Loucy (cell line): ENCODE results near the gene ARHGAP31.
A peak's percentile ranks its signal among the peaks of the same experiment; 100 is the strongest.

ENCODE experiments used
- H2AFZ ChIP-seq: fragments of 200-600 bp; sonication (generic); 2 replicates; pipeline ENCODE4 v1.6.0; 2016; ENCODE audit warnings: antibody characterized with exemption, mild to moderate bottlenecking, low read length, moderate library complexity
- H3F3A ChIP-seq: fragments of 200-600 bp; 2 replicates; pipeline ENCODE4 v1.6.0; 2016; ENCODE audit warnings: antibody characterized with exemption, low read depth, mild to moderate bottlenecking
- H3K27me3 ChIP-seq: fragments of 200-600 bp; sonication (generic); 2 replicates; pipeline ENCODE4 v1.6.1; 2014; ENCODE audit warnings: low read length, mild to moderate bottlenecking; ENCODE audit not compliant: insufficient read depth, poor library complexity, severe bottlenecking
- H3K36me3 ChIP-seq: fragments of 200-600 bp; sonication (generic); 2 replicates; pipeline ENCODE4 v1.6.1; 2016; ENCODE audit warnings: low read length; ENCODE audit not compliant: insufficient read depth
- H3K4me1 ChIP-seq: fragments of 200-600 bp; sonication (generic); 2 replicates; pipeline ENCODE4 v1.5.1; 2014; ENCODE audit warnings: low read length, mild to moderate bottlenecking; ENCODE audit not compliant: insufficient read depth, poor library complexity, severe bottlenecking
- H3K4me2 ChIP-seq: fragments of 200-600 bp; sonication (generic); 2 replicates; pipeline ENCODE4 v1.6.0; 2014; ENCODE audit warnings: antibody characterized with exemption, low read length, low read depth, mild to moderate bottlenecking; ENCODE audit not compliant: poor library complexity, severe bottlenecking
- H3K4me3 ChIP-seq: fragments of 200-600 bp; sonication (generic); 2 replicates; pipeline ENCODE4 v1.5.1; 2014; ENCODE audit warnings: low read length, mild to moderate bottlenecking, mixed read lengths; ENCODE audit not compliant: poor library complexity, severe bottlenecking
- H3K79me2 ChIP-seq: fragments of 200-600 bp; sonication (generic); 2 replicates; pipeline ENCODE4 v1.6.1; 2014; ENCODE audit warnings: low read length; ENCODE audit not compliant: insufficient read depth
- H3K9ac ChIP-seq: fragments of 200-600 bp; sonication (generic); 2 replicates; pipeline ENCODE4 v1.6.0; 2014; ENCODE audit warnings: mild to moderate bottlenecking, low read depth, low read length, moderate library complexity; ENCODE audit not compliant: poor library complexity, severe bottlenecking
- H3K9me2 ChIP-seq: fragments of 200-600 bp; sonication (generic); replicated peaks from 2 replicates; pipeline ENCODE4 v1.6.1; 2016; ENCODE audit warnings: low read depth, low read length, mixed read lengths
- H3K9me3 ChIP-seq: fragments of 200-600 bp; sonication (generic); 2 replicates; pipeline ENCODE4 v1.6.1; 2014; ENCODE audit warnings: mild to moderate bottlenecking, antibody characterized with exemption, low read length, low read depth; ENCODE audit not compliant: insufficient read depth
- H4K20me1 ChIP-seq: fragments of 200-600 bp; sonication (generic); 2 replicates; pipeline ENCODE4 v1.6.0; 2014; ENCODE audit warnings: antibody characterized with exemption, low read length, mild to moderate bottlenecking; ENCODE audit not compliant: insufficient read depth, poor library complexity, severe bottlenecking
- EZH2phosphoT487 ChIP-seq: fragments of 200-600 bp; IDR thresholded peaks from 2 replicates; pipeline ENCODE4 v1.6.1; 2018; ENCODE audit warnings: antibody characterized with exemption, mild to moderate bottlenecking, moderate library complexity, borderline replicate concordance
- TF ChIP-seq, protein P1 (sequence below): fragments of 200-600 bp; sonication (generic); conservative IDR thresholded peaks from 2 replicates; pipeline ENCODE4 v1.5.1; 2014; ENCODE audit warnings: mild to moderate bottlenecking, antibody characterized with exemption, low read length

ARHGAP31 gene

DNA sequence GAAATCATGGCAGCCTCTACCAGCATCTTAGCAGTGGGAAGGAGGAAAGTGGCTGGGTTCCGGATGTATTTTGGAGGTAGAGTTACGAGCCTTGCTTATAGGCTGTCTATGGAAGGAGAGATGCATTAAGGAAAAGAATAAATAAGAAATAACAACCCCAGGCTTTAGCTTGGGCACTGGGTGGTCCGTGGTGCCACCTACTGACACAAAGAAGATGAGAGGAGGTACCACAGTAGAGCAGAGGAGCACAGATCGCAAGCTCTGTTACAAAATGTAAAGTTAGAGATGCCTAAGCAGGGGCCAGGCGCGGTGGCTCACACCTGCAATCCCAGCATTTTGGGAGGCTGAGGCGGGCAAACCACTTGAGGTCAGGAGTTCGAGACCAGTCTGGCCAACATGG lies 94.4 kb downstream of the ARHGAP31 start:
- H3K9ac ChIP-seq, result no peak overlapping the region
- H3K4me3 ChIP-seq, result no peak overlapping the region
- no peaks in the 10 kb centered on the region for H3F3A ChIP-seq
- H2AFZ ChIP-seq, result no peak overlapping the region
- no peaks in the 10 kb centered on the region for H3K27me3 ChIP-seq
- H3K4me1 ChIP-seq, result peaks cover 7% of the 10 kb centered on the region
- no peaks in the 10 kb centered on the region for H3K9me3 ChIP-seq
- no peaks in the 10 kb centered on the region for H3K9me2 ChIP-seq
- no peaks in the 10 kb centered on the region for H3K79me2 ChIP-seq
- H4K20me1 ChIP-seq, result no peaks in the 10 kb centered on the region
- H3K4me2 ChIP-seq, result no peak overlapping the region
- no peaks in the 10 kb centered on the region for H3K36me3 ChIP-seq
- TF ChIP-seq, protein P1, sequence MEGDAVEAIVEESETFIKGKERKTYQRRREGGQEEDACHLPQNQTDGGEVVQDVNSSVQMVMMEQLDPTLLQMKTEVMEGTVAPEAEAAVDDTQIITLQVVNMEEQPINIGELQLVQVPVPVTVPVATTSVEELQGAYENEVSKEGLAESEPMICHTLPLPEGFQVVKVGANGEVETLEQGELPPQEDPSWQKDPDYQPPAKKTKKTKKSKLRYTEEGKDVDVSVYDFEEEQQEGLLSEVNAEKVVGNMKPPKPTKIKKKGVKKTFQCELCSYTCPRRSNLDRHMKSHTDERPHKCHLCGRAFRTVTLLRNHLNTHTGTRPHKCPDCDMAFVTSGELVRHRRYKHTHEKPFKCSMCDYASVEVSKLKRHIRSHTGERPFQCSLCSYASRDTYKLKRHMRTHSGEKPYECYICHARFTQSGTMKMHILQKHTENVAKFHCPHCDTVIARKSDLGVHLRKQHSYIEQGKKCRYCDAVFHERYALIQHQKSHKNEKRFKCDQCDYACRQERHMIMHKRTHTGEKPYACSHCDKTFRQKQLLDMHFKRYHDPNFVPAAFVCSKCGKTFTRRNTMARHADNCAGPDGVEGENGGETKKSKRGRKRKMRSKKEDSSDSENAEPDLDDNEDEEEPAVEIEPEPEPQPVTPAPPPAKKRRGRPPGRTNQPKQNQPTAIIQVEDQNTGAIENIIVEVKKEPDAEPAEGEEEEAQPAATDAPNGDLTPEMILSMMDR, result peak; percentile 65
- no peak for TF ChIP-seq EZH2phosphoT487

DNA sequence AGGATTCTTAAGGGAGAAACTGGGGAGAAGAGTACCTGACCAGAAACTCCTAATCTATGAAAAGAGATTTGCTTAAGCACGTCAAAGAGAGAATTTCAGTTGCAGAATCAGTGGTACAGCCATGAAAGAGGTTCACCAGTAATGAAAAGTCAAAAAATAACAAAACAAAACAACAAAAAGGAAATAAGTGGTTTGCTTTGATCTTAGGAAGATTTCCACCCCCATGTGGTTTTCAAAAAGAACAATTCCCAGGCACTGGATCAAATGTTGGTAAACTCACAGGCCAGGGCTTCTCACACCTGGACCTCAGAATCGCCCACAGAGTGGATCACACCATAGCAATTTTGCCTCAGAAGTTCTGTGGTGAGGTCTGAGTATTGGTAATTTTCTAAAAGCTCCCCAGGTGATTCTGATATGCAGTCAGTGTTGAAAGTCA lies 101.8 kb downstream of the ARHGAP31 start:
- Histone ChIP-seq H3K9me3 (no peaks in the 10 kb centered on the region), H3K79me2 (no peaks in the 10 kb centered on the region), H3F3A (no peaks in the 10 kb centered on the region), H3K4me1 (no peaks in the 10 kb centered on the region), H3K4me2 (no peak overlapping the region), H4K20me1 (no peaks in the 10 kb centered on the region), H3K27me3 (no peaks in the 10 kb centered on the region), H2AFZ (no peak overlapping the region), H3K9ac (no peak overlapping the region), H3K9me2 (no peaks in the 10 kb centered on the region), H3K4me3 (no peak overlapping the region), H3K36me3 (no peaks in the 10 kb centered on the region)
- TF ChIP-seq, protein P1, result no peak
- no peak for TF ChIP-seq EZH2phosphoT487

DNA sequence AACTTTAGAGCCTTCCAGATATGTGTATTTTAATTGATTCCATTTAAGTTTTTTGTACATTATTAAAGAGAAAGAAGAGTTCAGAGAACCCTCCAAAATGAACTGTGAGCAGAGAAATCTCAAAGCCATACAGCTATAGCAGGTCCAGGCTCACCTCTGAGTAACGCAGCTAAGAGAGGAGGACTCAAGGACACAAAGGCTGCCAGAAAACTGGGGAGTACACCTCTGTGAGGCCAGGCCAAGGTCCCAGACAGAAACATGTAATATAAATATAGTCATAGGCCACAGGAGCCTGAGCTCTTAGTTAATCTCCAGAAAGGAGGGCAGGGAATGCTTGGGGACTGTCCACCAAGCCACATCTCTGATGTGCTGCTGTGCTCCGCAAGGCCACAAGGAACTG lies 102.7 kb downstream of the ARHGAP31 start:
- Histone ChIP-seq H3K4me2 (no peak overlapping the region), H3K4me3 (no peak overlapping the region), H4K20me1 (no peaks in the 10 kb centered on the region), H3K9me3 (no peaks in the 10 kb centered on the region), H3K4me1 (no peaks in the 10 kb centered on the region), H3K36me3 (no peaks in the 10 kb centered on the region), H3K79me2 (no peaks in the 10 kb centered on the region), H3K9me2 (no peaks in the 10 kb centered on the region), H2AFZ (no peak overlapping the region), H3K27me3 (no peaks in the 10 kb centered on the region), H3K9ac (no peak overlapping the region), H3F3A (no peaks in the 10 kb centered on the region)
- TF ChIP-seq EZH2phosphoT487, result no peak
- TF ChIP-seq, protein P1, result no peak
